Breast epithelium (tissue), 4 donors: Measurements from ENCODE around the gene RMND5A. TPM values are rescaled to one million over a fixed set of nuclear protein-coding genes. Genes with fewer than 3 reads are reported as not detected.

Experiments used
- DNase-seq, 2 donors: peaks; one replicate each; pipeline ENCODE4 v3.0.0-alpha.2; 2019; ENCODE audit warnings: low spot score in 2 of 2
- H3K27ac ChIP-seq, 2 donors: fragments of 200-600 bp; sonication (generic) in 1 of 2; one replicate each; pipeline ENCODE4 v1.5.1; 2016 to 2019; ENCODE audit warnings: mild to moderate bottlenecking in 1 of 2
- H3K27me3 ChIP-seq, 2 donors: fragments of 200-600 bp; sonication (generic) in 1 of 2; one replicate each; pipeline versions ENCODE4 v1.5.1 to v1.6.0; 2017 to 2019; ENCODE audit warnings: control low read depth in 1 of 2, mild to moderate bottlenecking in 1 of 2
- H3K36me3 ChIP-seq: fragments of 200-600 bp; one replicate; pipeline ENCODE4 v1.5.1; 2019
- H3K4me1 ChIP-seq, 2 donors: fragments of 200-600 bp; sonication (generic); one replicate each; pipeline ENCODE4 v1.5.1; 2016 to 2019; ENCODE audit warnings: control low read depth in 1 of 2
- H3K4me3 ChIP-seq, 3 donors: fragments of 200-600 bp; sonication (generic); 1 replicate in 2 of 3; 2 replicates in 1 of 3; pipeline ENCODE4 v1.5.1; 2016 to 2019; ENCODE audit warnings: mild to moderate bottlenecking in 3 of 3, moderate library complexity in 2 of 3
- H3K9me3 ChIP-seq, 2 donors: fragments of 200-600 bp; sonication (generic) in 1 of 2; one replicate each; pipeline ENCODE4 v1.5.1; 2016 to 2019; ENCODE audit warnings: control low read depth in 1 of 2
- CTCF ChIP-seq, 3 donors: fragments of 450-650 bp; IDR thresholded peaks; one replicate each; pipeline ENCODE4 v1.5.1; 2016 to 2017; ENCODE audit warnings: antibody characterized with exemption in 3 of 3, mild to moderate bottlenecking in 3 of 3, moderate library complexity in 3 of 3
- POLR2A ChIP-seq: fragments of 450-650 bp; IDR thresholded peaks from one replicate; pipeline ENCODE4 v1.6.1; 2016; ENCODE audit warnings: antibody characterized with exemption, mild to moderate bottlenecking, moderate library complexity
- POLR2AphosphoS5 ChIP-seq, 3 donors: sonication (generic); formaldehyde crosslinking; IDR thresholded peaks; one replicate each; pipeline ENCODE4 v1.6.1; 2017; ENCODE audit warnings: antibody characterized with exemption in 3 of 3
- intact Hi-C: fragments of 100-400 bp; cut with DNase I; formaldehyde crosslinking; loops from one replicate; pipeline ENCODE4 v1.15.1; 2023; ENCODE audit warnings: low total_unique reads
- total RNA-seq, 3 donors: library from RNA; depleted of rRNA; stranded (reverse); fragments of >200 nt; gene quantifications; one replicate each; pipeline ENCODE4 v1.1.0, GENCODE V29; 2016

RMND5A gene
- total RNA-seq, 3 donors from 2014 or later = 41.6 to 61.6 (median 44.3) TPM

GRCh38 chr2:86788165-86788564 is 68.1 kb downstream of the RMND5A start:
- Histone ChIP-seq H3K27ac (no peak overlapping the region), H3K36me3 (no peaks in the 10 kb centered on the region), H3K4me3 (no peak overlapping the region), H3K27me3 (peaks cover 5 to 47% of the 10 kb centered on the region in 2 donors), H3K4me1 (no peaks in the 10 kb centered on the region), H3K9me3 (no peaks in the 10 kb centered on the region)
- intact Hi-C loops = no loop called here
- no peak for TF ChIP-seq POLR2A
- TF ChIP-seq CTCF (IDR thresholded peaks at IDR 0.05) = no peak
- TF ChIP-seq POLR2AphosphoS5 (IDR thresholded peaks at IDR 0.05) = no peak
- DNase-seq = no peak

- intact Hi-C loops = no loop called here
- peaks cover 5 to 53% of the 10 kb centered on the region in 2 donors for H3K27me3 ChIP-seq
- no peak overlapping the region for H3K27ac ChIP-seq
- TF ChIP-seq POLR2A (no peak), CTCF (IDR thresholded peaks at IDR 0.05) (no peak), POLR2AphosphoS5 (IDR thresholded peaks at IDR 0.05) (no peak)
- DNase-seq = no peak
- H3K4me1 ChIP-seq = no peaks in the 10 kb centered on the region
- no peaks in the 10 kb centered on the region for H3K9me3 ChIP-seq
- peak overlapping the region in 2 of 3 donors; percentile 36 to 63 for H3K4me3 ChIP-seq
- H3K36me3 ChIP-seq = no peaks in the 10 kb centered on the region
These were observed 69.0 kb downstream of the RMND5A start for GRCh38 chr2:86788881-86789686.

- Histone ChIP-seq H3K27ac (no peak overlapping the region), H3K27me3 (peaks cover 5 to 53% of the 10 kb centered on the region in 2 donors), H3K4me1 (no peaks in the 10 kb centered on the region), H3K36me3 (no peaks in the 10 kb centered on the region), H3K9me3 (no peaks in the 10 kb centered on the region), H3K4me3 (peak overlapping the region in 2 of 3 donors; percentile 36 to 63)
- intact Hi-C loops = no loop called here
- DNase-seq = no peak
- no peak for TF ChIP-seq POLR2AphosphoS5 (IDR thresholded peaks at IDR 0.05)
- TF ChIP-seq CTCF (IDR thresholded peaks at IDR 0.05) = no peak
- no peak for TF ChIP-seq POLR2A
These were observed 69.6 kb downstream of the RMND5A start for GRCh38 chr2:86789687-86790133.

GRCh38 chr2:86790134-86790675 is 70.1 kb downstream of the RMND5A start:
- no peak for DNase-seq
- intact Hi-C loops = no loop called here
- Histone ChIP-seq H3K36me3 (no peaks in the 10 kb centered on the region), H3K9me3 (no peaks in the 10 kb centered on the region), H3K4me1 (no peaks in the 10 kb centered on the region), H3K4me3 (peak overlapping the region in 2 of 3 donors; percentile 36 to 63), H3K27ac (no peak overlapping the region), H3K27me3 (peaks cover 5 to 53% of the 10 kb centered on the region in 2 donors)
- TF ChIP-seq CTCF (IDR thresholded peaks at IDR 0.05) = no peak
- TF ChIP-seq POLR2A = no peak
- TF ChIP-seq POLR2AphosphoS5 (IDR thresholded peaks at IDR 0.05) = no peak
